Stomach (tissue), 4 donors: Measurements from ENCODE around the gene CRIP2.

ENCODE experiments used
- CTCF ChIP-seq, 7 experiments: fragments of 450-650 bp in 4 of 7; fragments of 200-600 bp in 3 of 7; sonication (generic) in 3 of 7; IDR thresholded peaks; one replicate each; pipeline ENCODE4 v1.5.1; 2016 to 2019; ENCODE audit warnings: antibody characterized with exemption in 7 of 7, control low read depth in 2 of 7, mild to moderate bottlenecking in 1 of 7
- EP300 ChIP-seq: sonication (generic); formaldehyde crosslinking; IDR thresholded peaks from one replicate; pipeline ENCODE4 v1.6.1; 2017; ENCODE audit warnings: antibody characterized with exemption
- POLR2A ChIP-seq, 4 donors: fragments of 450-650 bp; IDR thresholded peaks; one replicate each; pipeline ENCODE4 v1.6.1; 2016; ENCODE audit warnings: antibody characterized with exemption in 4 of 4, control low read depth in 2 of 4, mild to moderate bottlenecking in 1 of 4, moderate library complexity in 1 of 4
- POLR2AphosphoS5 ChIP-seq, 3 donors: sonication (generic); formaldehyde crosslinking; IDR thresholded peaks; one replicate each; pipeline ENCODE4 v1.6.1; 2016; ENCODE audit warnings: antibody characterized with exemption in 3 of 3

DNA sequence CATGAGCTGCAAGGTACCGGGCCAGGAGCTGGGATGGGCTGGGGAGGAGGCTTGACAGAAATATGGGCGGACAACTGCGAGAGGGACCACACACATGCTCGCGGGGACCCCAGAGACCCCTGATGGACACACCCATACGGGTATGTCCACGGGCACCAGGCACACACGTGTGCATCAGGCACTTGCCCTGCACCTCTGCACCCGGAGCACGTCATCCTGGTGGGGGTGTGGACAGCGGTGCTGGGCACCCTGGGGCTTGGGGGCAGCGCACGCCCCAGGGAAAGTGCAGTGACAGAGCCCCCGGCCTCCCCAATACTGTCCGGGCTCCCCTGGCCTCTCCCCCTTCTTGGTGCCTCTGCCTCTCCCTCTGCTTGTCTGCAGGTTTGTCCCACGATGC, 10.4 kb downstream of the CRIP2 start:
- TF ChIP-seq CTCF (IDR thresholded peaks at IDR 0.05) (no peak), POLR2A (IDR thresholded peaks at IDR 0.05) (no peak), POLR2AphosphoS5 (IDR thresholded peaks at IDR 0.05) (no peak), EP300 (no peak)
